ENCODE measurements around the gene STK32B.
"Not testable (repeated sequence)": the region's sequence is repeated elsewhere in the genome, so short reads cannot be mapped to it uniquely, and the experiment has no call there.

Gene STK32B

GRCh38 chr4:5266991-5267390 lies 215.7 kb downstream of the STK32B start:
- DNase-seq: no peak

- no peak for DNase-seq
Measured at GRCh38 chr4:5267408-5267807, 216.1 kb downstream of the STK32B start.

GRCh38 chr4:5276475-5277075 lies 225.3 kb downstream of the STK32B start:
- DNase-seq: no peak

GRCh38 chr4:5277079-5277478 lies 225.8 kb downstream of the STK32B start:
- no peak for DNase-seq

- DNase-seq: no peak
Measured at GRCh38 chr4:5278213-5278612, 226.9 kb downstream of the STK32B start.

GRCh38 chr4:5280069-5280468 lies 228.8 kb downstream of the STK32B start:
- not testable (repeated sequence) for DNase-seq

GRCh38 chr4:5280828-5281227 lies 229.5 kb downstream of the STK32B start:
- no peak for DNase-seq

GRCh38 chr4:5283837-5284236 lies 232.6 kb downstream of the STK32B start:
- no peak for DNase-seq

- DNase-seq: no peak
Measured at GRCh38 chr4:5284517-5284916, 233.2 kb downstream of the STK32B start.

GRCh38 chr4:5292101-5292500 lies 240.8 kb downstream of the STK32B start:
- DNase-seq: no peak

- DNase-seq: not testable (repeated sequence)
Measured at GRCh38 chr4:5298000-5298787, 246.9 kb downstream of the STK32B start.

- DNase-seq: no peak
Measured at GRCh38 chr4:5300283-5300682, 249.0 kb downstream of the STK32B start.

GRCh38 chr4:5307928-5308327 lies 256.6 kb downstream of the STK32B start:
- no peak for DNase-seq

- no peak for DNase-seq
Measured at GRCh38 chr4:5322321-5322720, 271.0 kb downstream of the STK32B start.

GRCh38 chr4:5330339-5330989 lies 279.2 kb downstream of the STK32B start:
- DNase-seq: no peak

- no peak for DNase-seq
Measured at GRCh38 chr4:5337731-5338130, 286.5 kb downstream of the STK32B start.

- no peak for DNase-seq
Measured at GRCh38 chr4:5338531-5338930, 287.3 kb downstream of the STK32B start.

- DNase-seq: no peak
Measured at GRCh38 chr4:5340991-5341451, 289.7 kb downstream of the STK32B start.

GRCh38 chr4:5341526-5341925 lies 290.2 kb downstream of the STK32B start:
- no peak for DNase-seq

GRCh38 chr4:5355846-5356245 lies 304.6 kb downstream of the STK32B start:
- DNase-seq: no peak

- no peak for DNase-seq
Measured at GRCh38 chr4:5357870-5358269, 306.6 kb downstream of the STK32B start.

GRCh38 chr4:5361968-5362367 lies 310.7 kb downstream of the STK32B start:
- DNase-seq: no peak

- no peak for DNase-seq
Measured at GRCh38 chr4:5364406-5364805, 313.1 kb downstream of the STK32B start.

All from right kidney (tissue), 1 donor.